Small intestine (tissue), 7 donors: ENCODE measurements around the gene SLC5A9. TPM values are rescaled to one million over a fixed set of nuclear protein-coding genes. Genes with fewer than 3 reads are reported as not detected.
A peak's percentile ranks its signal among the peaks of the same experiment; 100 is the strongest.

Source experiments
- DNase-seq, 2 donors: peaks; one replicate each; pipeline versions ENCODE4 v3.0.0 to v3.0.0-alpha.2; 2013
- FAIRE-seq: peaks from 2 replicates; lab custom pipeline; 2012; peaks lifted over from hg19 to GRCh38; lab: Jason Lieb, UNC
- H3K27ac ChIP-seq, 3 donors: one replicate each; pipeline ENCODE4 v1.5.1; 2013; ENCODE audit warnings: low read length in 2 of 3, mild to moderate bottlenecking in 2 of 3, control low read depth in 1 of 3, inconsistent platforms in 1 of 3, low read depth in 1 of 3, moderate library complexity in 1 of 3
- H3K27me3 ChIP-seq, 3 donors: one replicate each; pipeline ENCODE4 v1.6.1; 2013; ENCODE audit warnings: low read length in 3 of 3, inconsistent platforms in 1 of 3; ENCODE audit not compliant: control insufficient read depth in 3 of 3, insufficient read depth in 3 of 3
- H3K36me3 ChIP-seq, 3 donors: one replicate each; pipeline ENCODE4 v1.6.1; 2013; ENCODE audit warnings: low read length in 3 of 3, inconsistent platforms in 1 of 3, low read depth in 1 of 3, mild to moderate bottlenecking in 1 of 3, moderate library complexity in 1 of 3; ENCODE audit not compliant: control insufficient read depth in 3 of 3, insufficient read depth in 2 of 3
- H3K4me1 ChIP-seq, 3 donors: one replicate each; pipeline ENCODE4 v1.6.1; 2013; ENCODE audit warnings: low read length in 2 of 3, inconsistent platforms in 1 of 3, low read depth in 1 of 3, mild to moderate bottlenecking in 1 of 3, moderate library complexity in 1 of 3; ENCODE audit not compliant: control insufficient read depth in 3 of 3, insufficient read depth in 2 of 3
- H3K4me3 ChIP-seq, 3 donors: one replicate each; pipeline ENCODE4 v1.5.1; 2013; ENCODE audit warnings: low read length in 3 of 3, control low read depth in 1 of 3, inconsistent platforms in 1 of 3, low read depth in 1 of 3, mild to moderate bottlenecking in 1 of 3, moderate library complexity in 1 of 3
- H3K9me3 ChIP-seq, 2 donors: one replicate each; pipeline ENCODE4 v1.6.1; 2013; ENCODE audit warnings: low read depth in 1 of 2, low read length in 1 of 2; ENCODE audit not compliant: control insufficient read depth in 2 of 2, insufficient read depth in 1 of 2
- WGBS, 3 donors: extraction: QIAGEN DNeasy Blood & Tissue Kit; methylation state at CpG; one replicate each; pipeline ENCODE4 v1.1.7; 2013; 5-methylcytosine and 5-hydroxymethylcytosine counted together
- polyA plus RNA-seq, 4 donors: library from polyadenylated mRNA; stranded (reverse) in 3 of 4; unstranded in 1 of 4; fragments of 200-250 nt in 3 of 4; fragments of 120-200 nt in 1 of 4; gene quantifications; one replicate each; pipeline versions ENCODE4 v1.2.1 to v1.2.3, GENCODE V29; 2013
- donor health status: healthy with polysubstance abuse.
- donor health status: control.
- donor health status: control.
- donor health status: Bipolar disorder and iron deficiency.
- donor health status: healthy.

Gene SLC5A9
- polyA plus RNA-seq, 4 donors, result 22.3 to 372 (median 165) TPM

DNA sequence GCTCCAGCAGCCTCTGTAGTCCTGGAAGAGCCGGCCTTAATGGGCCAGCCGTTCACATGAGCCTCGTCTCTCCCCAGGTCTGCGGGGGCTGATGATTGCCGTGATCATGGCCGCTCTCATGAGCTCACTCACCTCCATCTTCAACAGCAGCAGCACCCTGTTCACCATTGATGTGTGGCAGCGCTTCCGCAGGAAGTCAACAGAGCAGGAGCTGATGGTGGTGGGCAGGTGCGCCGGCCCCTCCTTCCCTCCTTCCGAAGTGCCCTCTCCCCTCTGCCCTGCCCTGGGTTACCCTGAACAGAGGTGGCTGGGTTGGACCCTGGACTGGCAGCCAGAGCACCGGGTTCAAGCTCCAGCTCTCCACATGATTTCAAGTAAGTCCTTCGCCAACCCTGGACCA, 13.1 kb downstream of the SLC5A9 start:
- DNase-seq (no peak), FAIRE-seq (no peak)
- Histone ChIP-seq H3K36me3 (peaks cover 0 to 71% (median 18%) of the 10 kb centered on the region in 3 donors), H3K27ac (no peak overlapping the region), H3K4me3 (no peak overlapping the region), H3K9me3 (no peaks in the 10 kb centered on the region), H3K4me1 (peaks cover 0 to 6% (median 0%) of the 10 kb centered on the region in 3 donors), H3K27me3 (no peaks in the 10 kb centered on the region)
- 88 to 92% (median 90%) methylated on average over 13 of the region's 13 CpGs for WGBS, 3 donors

DNA sequence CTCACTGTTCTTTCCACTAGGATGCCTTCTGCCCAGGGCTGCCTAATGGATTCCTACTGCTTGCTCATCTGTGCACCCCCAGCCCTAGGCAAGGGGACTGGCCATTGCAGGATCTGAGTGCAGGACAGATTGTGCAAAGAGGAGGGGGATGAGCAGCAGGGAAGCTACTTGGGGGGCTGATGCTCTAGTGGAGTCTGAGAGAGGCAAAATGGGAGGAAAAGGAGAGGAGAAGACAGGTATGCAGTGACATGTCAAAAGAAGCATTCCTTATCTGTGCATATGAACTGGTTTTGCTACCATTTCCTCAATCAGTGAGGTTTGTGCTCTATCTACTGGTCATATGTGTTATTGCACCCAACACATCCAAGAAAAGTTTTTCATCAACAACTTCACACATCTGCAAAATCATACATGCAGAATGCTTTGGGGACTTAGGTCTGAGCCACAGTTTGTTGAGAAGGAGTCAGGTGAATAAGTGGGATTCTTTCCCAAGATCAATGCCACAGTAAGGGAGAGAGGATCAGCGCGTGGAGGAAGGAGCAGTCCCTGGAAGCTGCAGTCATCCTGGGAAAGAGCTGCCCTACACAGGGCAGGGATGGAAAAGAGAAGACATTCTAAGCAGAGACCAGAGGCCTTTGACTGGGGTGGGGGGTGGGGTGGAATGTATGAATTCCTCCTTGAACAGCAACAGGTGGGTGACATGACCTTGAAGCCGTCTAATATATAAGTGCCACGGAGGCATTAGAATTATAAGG, 14.4 kb downstream of the SLC5A9 start:
- no peak overlapping the region for H3K4me3 ChIP-seq
- H3K27me3 ChIP-seq, result no peaks in the 10 kb centered on the region
- 83 to 89% (median 84%) methylated on average over 4 of the region's 4 CpGs for WGBS, 3 donors
- H3K4me1 ChIP-seq, result peaks cover 0 to 14% (median 0%) of the 10 kb centered on the region in 3 donors
- H3K27ac ChIP-seq, result no peak overlapping the region
- no peaks in the 10 kb centered on the region for H3K9me3 ChIP-seq
- peak; percentile 45 to 52 for DNase-seq
- peaks cover 0 to 64% (median 20%) of the 10 kb centered on the region in 3 donors for H3K36me3 ChIP-seq
- no peak for FAIRE-seq

DNA sequence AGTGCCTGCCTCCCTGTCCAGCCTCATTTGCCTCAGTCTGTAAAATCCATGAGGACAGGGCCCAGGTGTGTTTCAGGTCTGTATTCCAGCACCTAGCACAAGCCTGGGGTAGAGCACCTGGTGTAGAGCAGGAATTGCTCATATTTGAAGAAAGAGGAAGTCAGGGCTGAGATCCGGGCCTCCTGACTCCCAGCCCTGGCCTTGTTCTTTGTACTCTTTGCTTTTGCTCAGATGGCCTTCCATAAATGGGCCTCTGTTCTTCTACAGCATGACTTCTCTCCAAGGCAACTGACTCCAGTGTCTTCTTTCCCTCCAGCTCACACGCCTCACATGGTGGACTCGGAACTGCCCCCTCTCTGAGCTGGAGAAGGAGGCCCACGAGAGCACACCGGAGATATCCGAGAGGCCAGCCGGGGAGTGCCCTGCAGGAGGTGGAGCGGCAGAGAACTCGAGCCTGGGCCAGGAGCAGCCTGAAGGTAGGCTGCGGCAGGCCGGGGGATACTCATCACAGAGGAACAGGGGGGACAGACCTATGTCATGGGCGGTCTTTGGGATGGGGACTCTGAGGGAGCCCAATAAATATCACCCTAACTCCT, 19.7 kb downstream of the SLC5A9 start:
- H3K4me1 ChIP-seq, result peaks cover 0 to 20% (median 4%) of the 10 kb centered on the region in 3 donors
- peaks cover 0 to 55% (median 16%) of the 10 kb centered on the region in 3 donors for H3K36me3 ChIP-seq
- peak overlapping the region in 1 of 3 donors; percentile 47 for H3K27ac ChIP-seq
- 81 to 87% (median 83%) methylated on average over 12 of the region's 12 CpGs for WGBS, 3 donors
- DNase-seq, result peak in 1 of 2 donors; percentile 43
- H3K4me3 ChIP-seq, result no peak overlapping the region
- no peaks in the 10 kb centered on the region for H3K27me3 ChIP-seq
- no peaks in the 10 kb centered on the region for H3K9me3 ChIP-seq
- FAIRE-seq, result no peak

DNA sequence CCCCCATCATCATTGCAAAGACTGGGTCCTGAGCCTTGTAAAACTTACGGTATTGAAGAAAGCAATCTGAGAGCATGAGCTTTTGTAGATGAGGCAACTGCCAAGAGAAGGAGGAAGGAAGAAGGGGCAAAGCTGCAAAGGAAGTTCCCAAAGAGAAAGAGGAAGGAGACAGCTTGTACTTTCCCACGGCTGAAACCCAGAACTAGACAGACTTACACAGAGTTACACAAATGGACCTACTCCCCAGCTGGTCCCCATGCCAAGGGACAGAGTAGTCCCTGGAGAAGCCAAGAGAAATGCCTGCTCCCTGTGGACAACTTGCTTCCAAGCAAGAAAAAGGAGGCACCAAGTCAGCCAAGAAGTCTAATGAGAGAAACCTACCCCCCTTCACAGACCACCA, 22.6 kb downstream of the SLC5A9 start:
- DNase-seq (peak in 1 of 2 donors; percentile 18), FAIRE-seq (no peak)

DNA sequence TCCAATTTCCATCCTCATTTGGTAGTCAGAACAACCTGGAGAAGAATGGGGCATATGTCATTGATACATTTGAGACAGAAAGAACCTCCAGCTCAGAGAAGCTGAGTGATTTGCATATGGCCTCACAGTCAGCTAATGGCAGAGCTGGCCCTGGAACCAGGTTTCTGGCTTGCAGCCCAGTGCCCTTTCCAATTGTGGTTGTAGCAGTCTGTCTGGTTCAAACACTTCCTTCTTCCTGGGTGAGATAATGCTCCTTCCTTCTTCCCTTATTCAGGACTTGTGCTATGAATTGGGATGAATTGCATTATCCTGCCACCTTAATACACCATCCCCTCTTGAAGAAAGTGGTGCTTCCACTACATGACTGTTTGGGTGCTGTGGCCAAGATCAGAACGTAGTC, 24.2 kb downstream of the SLC5A9 start:
- FAIRE-seq, result no peak
- H3K27me3 ChIP-seq, result no peaks in the 10 kb centered on the region

More for the DNA sequence above, 22.6 kb downstream of the SLC5A9 start:
- H3K9me3 ChIP-seq, result no peaks in the 10 kb centered on the region
- no peak overlapping the region for H3K4me3 ChIP-seq
- peak overlapping the region in 1 of 3 donors; percentile 71 for H3K27ac ChIP-seq
- H3K27me3 ChIP-seq, result no peaks in the 10 kb centered on the region
- peaks cover 0 to 53% (median 10%) of the 10 kb centered on the region in 3 donors for H3K36me3 ChIP-seq
- 43 to 80% (median 45%) methylated on average over 2 of the region's 2 CpGs for WGBS, 3 donors
- peaks cover 4 to 41% (median 11%) of the 10 kb centered on the region in 3 donors for H3K4me1 ChIP-seq

DNA sequence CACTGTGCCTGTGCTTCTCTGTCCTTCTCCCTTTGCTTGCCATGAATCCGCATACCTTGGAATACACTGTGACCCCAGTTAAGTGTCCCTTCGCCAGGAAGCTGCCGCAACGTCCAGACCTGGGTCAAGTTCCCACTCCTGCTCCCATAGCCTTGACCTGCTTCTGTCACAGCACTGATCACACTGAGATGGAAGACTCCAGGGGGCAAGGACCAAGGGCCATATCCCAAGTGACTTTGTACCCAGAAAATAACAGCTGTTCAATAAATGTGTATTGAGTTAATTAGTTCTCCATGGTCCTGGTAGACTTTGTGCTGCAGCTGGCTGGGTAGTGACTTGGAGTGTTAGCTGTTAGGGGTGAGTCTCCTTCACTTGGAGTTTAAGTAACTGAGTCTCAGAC, 25.8 kb downstream of the SLC5A9 start:
- Histone ChIP-seq H3K4me3 (no peak overlapping the region), H3K27me3 (no peaks in the 10 kb centered on the region), H3K9me3 (no peaks in the 10 kb centered on the region), H3K27ac (peak overlapping the region in 2 of 3 donors; percentile 6 to 49), H3K4me1 (peaks cover 11 to 42% (median 15%) of the 10 kb centered on the region in 3 donors), H3K36me3 (peaks cover 0 to 34% (median 2%) of the 10 kb centered on the region in 3 donors)
- 57 to 85% (median 77%) methylated on average over 4 of the region's 4 CpGs for WGBS, 3 donors
- FAIRE-seq, result no peak
- DNase-seq, result peak; percentile 45 to 84

More for the DNA sequence above, 24.2 kb downstream of the SLC5A9 start:
- DNase-seq, result peak; percentile 27 to 91
- H3K36me3 ChIP-seq, result peaks cover 0 to 45% (median 8%) of the 10 kb centered on the region in 3 donors
- no peaks in the 10 kb centered on the region for H3K9me3 ChIP-seq
- WGBS, 3 donors, result 24 to 58% (median 39%) methylated on average over 1 of the region's 1 CpG
- H3K4me1 ChIP-seq, result peaks cover 8 to 41% (median 15%) of the 10 kb centered on the region in 3 donors
- H3K4me3 ChIP-seq, result no peak overlapping the region
- peak overlapping the region in 2 of 3 donors; percentile 28 to 69 for H3K27ac ChIP-seq

DNA sequence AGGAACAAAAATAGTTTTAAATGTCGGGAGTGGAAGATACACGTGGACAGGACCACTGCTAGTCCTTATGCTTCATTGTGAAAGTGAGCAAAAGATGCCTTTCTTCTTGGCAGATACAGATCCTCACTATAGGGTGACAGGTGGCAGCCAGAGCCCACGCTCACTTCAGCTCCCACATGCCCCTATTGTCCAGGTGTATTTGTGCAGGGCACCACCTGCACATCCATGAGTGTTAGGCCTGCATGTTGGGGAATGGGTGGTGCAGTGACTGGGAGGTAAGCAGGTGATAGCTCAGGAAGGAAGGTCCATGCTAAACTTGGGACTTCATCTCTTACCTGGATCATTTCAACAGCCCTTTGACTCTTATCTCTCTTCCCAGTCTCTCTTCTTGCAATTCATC, 27.4 kb downstream of the SLC5A9 start:
- peak in 1 of 2 donors; percentile 34 for DNase-seq
- WGBS, 3 donors, result 58 to 79% (median 68%) methylated on average over 3 of the region's 3 CpGs

DNA sequence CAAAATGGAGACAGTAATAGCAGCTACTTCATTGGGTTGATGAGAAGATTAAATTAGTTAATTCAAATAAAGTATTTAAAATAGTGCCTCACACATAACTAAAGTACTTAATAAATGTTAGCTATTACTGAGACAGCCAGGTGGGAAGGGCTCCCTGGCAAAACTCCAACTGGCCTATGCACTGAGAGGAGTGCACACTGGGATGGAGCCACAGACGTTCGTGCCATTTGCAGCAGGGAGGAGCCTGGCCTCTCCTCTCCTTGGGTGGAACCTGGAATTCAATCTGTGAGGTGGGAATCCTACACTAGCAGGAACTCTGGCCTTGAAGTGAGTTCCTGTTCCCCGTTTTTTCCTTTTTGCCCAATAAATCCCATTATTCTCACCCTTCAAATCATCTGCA, 28.1 kb downstream of the SLC5A9 start:
- peaks cover 11 to 45% (median 17%) of the 10 kb centered on the region in 3 donors for H3K4me1 ChIP-seq

More for the DNA sequence above, 27.4 kb downstream of the SLC5A9 start:
- H3K4me1 ChIP-seq, result peaks cover 11 to 45% (median 17%) of the 10 kb centered on the region in 3 donors
- peaks cover 0 to 30% (median 2%) of the 10 kb centered on the region in 3 donors for H3K36me3 ChIP-seq
- no peak overlapping the region for H3K4me3 ChIP-seq
- no peaks in the 10 kb centered on the region for H3K9me3 ChIP-seq
- no peak for FAIRE-seq
- peak overlapping the region in 2 of 3 donors; percentile 2 to 27 for H3K27ac ChIP-seq
- no peaks in the 10 kb centered on the region for H3K27me3 ChIP-seq

More for the DNA sequence above, 28.1 kb downstream of the SLC5A9 start:
- no peaks in the 10 kb centered on the region for H3K9me3 ChIP-seq
- H3K36me3 ChIP-seq, result peaks cover 0 to 25% (median 2%) of the 10 kb centered on the region in 3 donors
- no peaks in the 10 kb centered on the region for H3K27me3 ChIP-seq
- FAIRE-seq (no peak), DNase-seq (peak; percentile 83 to 96)
- WGBS, 3 donors, result 11 to 36% (median 28%) methylated on average over 3 of the region's 3 CpGs
- no peak overlapping the region for H3K4me3 ChIP-seq
- H3K27ac ChIP-seq, result peak overlapping the region; percentile 71 to 84 (median 76)
